HG03571 (cell line): ENCODE results near the gene CDNF.
"Not testable (repeated sequence)": the region's sequence is repeated elsewhere in the genome, so short reads cannot be mapped to it uniquely, and the experiment has no call there.

ENCODE experiments used
- ATAC-seq: cut with Tn5 transposase; IDR thresholded peaks from one replicate; pipeline ENCODE4 v1.9.1; 2021; ENCODE audit not compliant: unreplicated experiment

Gene CDNF

DNA sequence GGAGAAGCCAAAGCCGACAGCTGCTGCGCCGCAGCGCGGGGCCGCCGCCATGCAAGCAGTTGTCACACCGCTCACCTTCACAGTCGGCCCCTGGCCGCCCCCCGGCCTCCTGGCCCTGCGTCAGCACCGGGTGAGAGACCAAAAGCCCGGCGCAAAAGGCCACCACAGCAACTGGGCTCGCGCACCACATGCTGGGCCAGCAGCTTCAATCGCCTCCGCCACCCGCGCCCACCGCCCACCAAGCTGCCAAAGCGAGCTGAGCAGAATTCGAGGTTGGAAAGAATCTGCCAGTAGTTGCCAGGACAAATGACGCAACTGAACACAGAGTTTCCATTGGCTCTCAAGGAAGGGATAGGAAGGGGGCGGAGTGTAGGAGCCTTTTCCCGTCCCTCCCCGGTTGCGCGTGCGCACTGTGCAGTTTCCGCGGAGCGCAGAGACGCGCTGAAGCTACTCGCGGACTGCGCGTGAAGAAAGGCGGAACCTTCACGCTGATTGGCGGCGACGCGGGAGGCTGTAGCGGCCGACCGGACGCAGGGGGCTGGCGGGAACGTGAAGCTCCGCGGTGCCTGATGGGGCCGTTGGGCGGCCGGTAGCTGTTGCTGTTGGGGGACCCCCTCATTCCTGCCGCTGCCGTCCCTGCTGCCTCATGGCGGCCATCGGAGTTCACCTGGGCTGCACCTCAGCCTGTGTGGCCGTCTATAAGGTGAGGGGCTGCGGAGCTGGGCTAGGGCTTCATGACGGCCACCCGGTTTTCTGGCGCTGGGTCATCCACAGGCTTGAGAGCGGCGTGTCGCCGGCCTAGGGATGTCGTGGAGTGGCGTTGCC lies at the start of gene CDNF, which contains the start of the genes HSPA14 and MSANTD7:
Gene CDNF (minus strand): TSS at position 281 of the 825 bp plus-strand sequence. CDS start 91 bp downstream, at position 190.
Gene HSPA14 (plus strand): TSS at position 550 of the 825 bp plus-strand sequence. CDS start 97 bp downstream, at position 647.
Gene MSANTD7 (plus strand): TSS at position 550 of the 825 bp plus-strand sequence. CDS start 3,979 bp downstream, outside the sequence.
- ATAC-seq, result peak; percentile 93

GRCh38 chr10:14884082-14884481 lies 46.2 kb upstream of the CDNF start:
- ATAC-seq, result no peak

DNA sequence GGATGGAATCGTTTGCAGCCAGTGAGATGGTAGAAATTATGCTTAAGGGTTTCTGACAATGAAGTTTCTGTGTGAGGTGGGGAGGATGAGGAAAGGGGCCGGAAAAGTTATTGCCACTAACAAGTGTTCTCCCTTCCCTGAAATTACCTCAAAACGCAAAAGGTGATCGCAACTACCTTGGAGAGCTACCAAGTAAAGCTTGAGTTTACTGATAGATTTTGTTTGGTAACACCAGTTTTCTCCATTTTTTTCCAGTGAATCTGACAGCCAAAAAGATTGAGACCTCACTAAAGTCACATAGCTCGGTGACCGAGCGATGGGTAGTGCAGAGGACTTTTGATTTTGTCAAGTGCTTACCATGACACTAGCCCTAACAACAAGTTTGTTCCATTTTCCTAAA lies 42.4 kb upstream of the CDNF start:
- ATAC-seq, result no peak

- ATAC-seq, result no peak
These were observed 42.0 kb upstream of the CDNF start for GRCh38 chr10:14879928-14880193.

DNA sequence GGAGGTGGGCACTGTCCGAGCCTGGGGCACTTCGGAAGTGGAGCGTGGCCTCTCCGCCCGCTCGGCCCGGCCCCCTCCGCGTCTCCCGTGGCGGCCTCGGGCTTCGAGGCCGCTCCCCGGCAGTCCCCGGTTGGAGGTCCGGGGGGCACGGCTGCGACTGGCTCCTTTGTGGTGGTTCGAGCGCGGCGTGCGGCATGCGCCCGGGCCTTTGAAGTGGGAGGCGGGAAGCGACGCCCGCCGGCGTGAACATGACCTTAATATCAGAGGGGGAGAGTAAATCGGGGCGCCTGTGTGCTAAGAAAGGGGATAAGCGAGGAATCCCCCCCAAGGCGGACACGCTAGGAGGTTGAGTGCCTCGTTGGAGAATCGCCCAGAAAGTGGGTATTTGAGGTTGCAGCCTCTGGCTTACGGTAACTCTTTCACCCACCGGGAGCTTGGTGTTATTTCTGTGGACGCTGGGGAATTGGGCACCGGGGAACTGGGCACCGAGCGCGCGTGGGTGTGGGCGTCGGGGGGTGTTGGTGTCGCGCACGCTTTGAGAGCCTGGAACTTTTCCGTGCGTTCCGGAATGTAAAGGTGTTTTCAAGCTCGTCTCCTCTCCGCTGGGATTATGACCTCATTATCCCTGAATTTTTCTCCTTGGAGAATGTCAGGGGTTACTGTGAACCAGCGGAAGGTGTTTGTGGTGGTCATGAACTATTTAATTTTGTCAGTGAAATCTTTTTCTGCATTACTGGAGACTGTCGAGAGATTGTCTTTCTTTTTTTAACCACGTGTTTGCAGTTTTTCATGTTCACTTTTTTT lies 41.5 kb upstream of the CDNF start:
- ATAC-seq, result peak; percentile 25

GRCh38 chr10:14878266-14879123 lies 40.7 kb upstream of the CDNF start, which contains the start of gene SUV39H2:
Gene SUV39H2, plus strand, starts transcription at chr10:14878866. Its CDS starts 23 bp downstream, at chr10:14878889.
- peak; percentile 87 for ATAC-seq

DNA sequence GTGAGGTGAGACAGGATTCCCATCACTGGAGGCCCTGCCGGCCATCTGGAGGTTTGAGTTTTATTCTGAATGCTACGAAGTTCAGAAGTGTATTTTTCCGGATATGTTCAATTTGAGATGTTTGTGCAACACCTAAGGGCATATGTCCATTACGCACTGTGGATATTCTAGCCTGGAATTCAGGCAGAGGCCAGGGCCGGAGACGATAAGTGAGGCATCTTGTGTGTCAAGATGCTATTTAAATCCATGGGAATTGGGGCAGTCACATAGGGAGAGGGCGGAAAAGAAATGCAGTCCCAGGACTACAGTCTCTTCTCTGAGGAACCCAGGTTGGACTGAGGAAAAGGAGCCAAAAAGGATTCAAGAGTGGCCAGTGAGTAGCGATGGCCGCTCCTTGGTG lies 38.9 kb upstream of the CDNF start:
- no peak for ATAC-seq

DNA sequence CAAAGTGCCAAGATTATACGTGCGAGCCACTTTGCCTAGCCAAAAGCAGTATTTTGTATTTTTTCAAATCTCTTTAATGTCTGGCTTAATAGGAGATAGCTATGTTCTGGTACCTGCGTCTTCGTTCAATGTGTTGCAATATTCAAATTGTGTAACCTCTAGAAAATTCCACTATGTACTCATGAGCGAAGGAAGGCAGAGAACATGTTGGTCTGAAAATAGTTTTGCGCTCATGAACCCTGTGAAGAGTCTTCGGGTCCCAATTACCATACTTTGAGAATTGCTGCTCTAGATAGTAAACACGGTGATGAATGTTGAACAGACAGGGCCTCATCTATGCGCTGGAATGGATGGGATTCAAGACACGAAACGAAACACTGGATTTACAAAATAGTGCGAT lies 38.1 kb upstream of the CDNF start:
- ATAC-seq, result no peak

GRCh38 chr10:14873090-14873760 lies 35.4 kb upstream of the CDNF start:
- ATAC-seq, result peak; percentile 47

- not testable (repeated sequence) for ATAC-seq
These were observed 27.0 kb upstream of the CDNF start for GRCh38 chr10:14864871-14865270.

GRCh38 chr10:14864466-14864865 lies 26.6 kb upstream of the CDNF start:
- not testable (repeated sequence) for ATAC-seq

- no peak for ATAC-seq
These were observed 23.0 kb upstream of the CDNF start for GRCh38 chr10:14860791-14861190.

DNA sequence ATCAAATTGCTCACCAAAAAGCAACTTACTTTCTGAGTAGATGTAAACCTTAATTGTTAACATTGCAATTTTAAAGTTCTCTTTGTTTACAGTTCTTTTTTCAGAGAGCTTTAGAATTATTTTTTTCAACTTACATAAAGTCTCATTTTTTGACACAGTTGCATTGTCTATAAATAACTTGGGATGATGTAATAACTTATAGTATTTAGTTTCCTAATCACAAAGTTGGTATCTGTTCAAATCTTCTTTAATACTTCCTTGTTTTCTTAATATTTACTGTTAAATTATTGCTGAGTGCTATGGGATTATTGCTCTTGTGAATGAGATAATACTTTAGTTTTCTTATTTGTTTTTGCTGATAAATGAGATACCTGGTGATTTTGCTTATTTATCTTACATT lies 21.9 kb upstream of the CDNF start:
- no peak for ATAC-seq

DNA sequence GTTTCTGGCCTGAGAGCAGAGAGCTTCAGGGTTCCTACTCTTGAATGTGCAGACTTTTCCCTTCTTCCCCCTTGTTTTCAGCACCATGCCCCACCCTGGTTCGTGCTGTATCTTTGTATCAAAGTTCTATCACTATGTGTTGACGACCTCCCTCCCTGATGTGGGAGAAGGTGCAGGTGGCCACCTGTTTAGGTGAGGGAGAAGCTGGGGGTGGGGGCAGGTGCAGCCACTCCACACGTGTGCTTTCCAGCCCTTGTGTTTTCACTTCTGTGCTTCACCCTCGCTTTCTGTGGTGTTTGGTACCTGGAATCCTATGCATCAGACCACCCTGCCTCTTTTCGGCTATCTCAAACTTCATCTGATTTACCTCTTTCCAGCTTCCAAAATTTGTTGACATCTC lies 21.2 kb upstream of the CDNF start:
- no peak for ATAC-seq

DNA sequence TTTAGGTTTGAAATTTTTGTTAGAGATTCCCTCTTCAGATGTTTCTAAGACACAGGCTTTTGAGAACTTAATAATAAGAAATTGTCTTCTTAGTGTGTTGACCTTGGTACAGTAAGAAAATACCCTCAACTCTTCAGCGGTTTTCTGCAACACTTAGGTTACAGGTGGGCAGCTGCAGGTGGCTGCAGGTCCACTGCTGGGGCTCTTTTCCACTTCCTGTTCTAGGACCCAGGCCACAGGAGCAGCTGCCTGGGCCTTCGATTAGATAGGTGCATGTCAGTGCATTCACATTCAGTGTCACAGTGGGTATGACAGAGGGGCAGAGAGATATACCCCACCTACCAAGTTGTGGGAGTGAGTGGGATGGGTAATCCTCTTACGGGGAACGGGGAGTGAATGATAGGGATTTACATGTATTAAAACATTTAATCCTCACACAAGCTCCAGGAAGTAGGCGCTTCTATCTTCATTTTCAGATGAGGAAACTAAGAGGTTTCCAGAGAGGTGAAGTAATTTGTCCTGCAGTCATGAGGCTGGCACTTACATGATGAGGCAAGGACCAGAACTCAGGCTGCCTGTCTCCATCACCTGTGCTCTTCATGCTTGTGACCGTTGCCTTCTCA lies 20.6 kb upstream of the CDNF start:
- ATAC-seq, result no peak

DNA sequence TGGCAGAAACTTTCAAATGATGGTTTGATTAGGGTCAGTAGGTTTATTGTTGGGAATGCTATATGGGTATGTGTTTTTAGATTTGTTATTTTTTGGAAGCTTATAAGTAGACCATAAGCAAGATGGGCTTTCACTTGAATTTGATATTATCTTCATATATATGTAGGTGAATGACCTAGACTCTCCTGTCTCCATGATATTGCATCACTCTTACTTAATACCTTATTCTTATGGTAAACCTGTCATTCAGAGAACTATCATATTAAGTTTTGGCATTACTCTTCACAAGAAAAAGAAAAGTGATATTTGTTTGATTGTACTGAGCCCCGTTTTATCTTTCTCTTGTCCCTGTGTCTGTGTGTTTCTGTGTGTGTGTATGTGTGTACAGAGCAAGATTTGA lies 17.6 kb upstream of the CDNF start:
- ATAC-seq, result no peak

- ATAC-seq, result no peak
These were observed 14.4 kb upstream of the CDNF start for GRCh38 chr10:14852236-14852635.

DNA sequence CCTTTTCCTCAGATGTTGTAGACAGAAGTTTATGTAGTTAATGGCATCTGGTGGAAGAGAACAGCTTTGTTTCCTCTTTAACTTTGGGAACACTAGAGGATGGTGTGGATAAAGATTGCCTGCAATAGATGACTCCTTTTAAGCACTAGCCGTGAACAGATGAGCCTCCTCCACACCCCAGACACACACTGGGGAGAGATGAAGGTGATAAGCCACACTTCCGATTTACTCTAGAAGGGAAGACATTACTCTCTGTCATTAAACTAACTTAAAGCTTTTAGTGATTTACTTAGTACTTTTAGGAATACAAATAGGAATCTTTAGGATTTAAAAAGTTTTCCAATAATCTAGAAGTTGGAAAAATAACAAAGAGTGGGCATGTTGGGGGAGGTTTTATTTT lies 7.1 kb upstream of the CDNF start:
- no peak for ATAC-seq

DNA sequence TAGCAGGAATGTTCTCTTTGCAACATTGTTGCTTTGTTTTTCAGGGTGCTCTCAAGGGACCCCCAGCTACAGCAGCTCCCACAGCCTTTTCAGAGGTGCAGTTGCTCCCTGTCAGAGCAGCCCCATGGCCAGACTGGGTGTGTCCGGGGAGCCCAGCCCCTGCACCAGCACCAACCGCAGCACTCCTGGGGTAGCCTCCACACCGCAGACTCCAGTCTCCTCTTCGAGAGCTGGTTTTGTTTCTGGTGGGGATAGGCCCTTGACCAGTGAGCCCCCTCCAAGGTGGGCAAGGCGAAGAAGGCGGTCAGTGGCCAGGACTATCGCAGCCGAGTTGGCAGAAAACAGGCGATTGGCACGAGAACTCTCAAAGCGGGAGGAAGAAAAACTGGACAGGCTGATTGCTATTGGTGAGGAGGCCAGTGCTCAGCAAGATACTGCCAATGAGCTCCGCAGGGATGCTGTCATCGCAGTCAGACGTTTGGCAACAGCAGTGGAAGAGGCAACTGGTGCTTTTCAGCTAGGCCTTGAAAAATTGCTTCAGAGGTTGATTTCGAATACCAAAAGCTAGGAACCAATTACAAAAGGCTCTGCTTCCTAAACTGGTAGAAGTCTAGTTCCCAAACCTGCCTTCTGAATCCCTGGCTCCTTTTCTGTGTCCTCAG lies 5.6 kb upstream of the CDNF start:
- no peak for ATAC-seq

DNA sequence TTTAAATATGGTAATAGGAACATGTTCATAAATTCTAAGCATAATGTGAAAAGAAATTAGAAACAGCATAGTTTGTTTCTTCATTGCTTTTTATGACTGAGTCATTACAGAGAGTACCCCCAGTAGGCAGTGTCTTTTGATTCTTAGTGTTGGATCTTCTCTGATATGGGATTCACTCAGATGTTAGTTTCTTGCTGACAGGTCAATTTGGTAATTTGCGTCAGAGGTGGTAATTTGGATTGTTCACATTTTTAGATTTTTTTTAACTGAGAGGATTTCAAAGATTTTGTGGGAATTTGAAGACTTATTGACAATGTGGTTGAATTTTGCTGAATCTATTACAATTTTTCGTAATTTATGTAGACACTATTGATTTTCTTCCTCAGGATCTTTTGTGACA lies 2.3 kb upstream of the CDNF start:
- ATAC-seq, result no peak
